Transverse colon (tissue), 4 donors: ENCODE data around the gene FYCO1. TPM values are rescaled to one million over a fixed set of nuclear protein-coding genes. Genes with fewer than 3 reads are reported as not detected.

Source experiments
- DNase-seq: peaks from one replicate; pipeline ENCODE4 v3.0.0-alpha.2; 2019
- H3K27ac ChIP-seq, 4 donors: fragments of 200-600 bp; sonication (generic); 2 replicates each; pipeline ENCODE4 v1.5.1; 2016 to 2018; ENCODE audit warnings: inconsistent platforms in 4 of 4
- H3K27me3 ChIP-seq: fragments of 200-600 bp; sonication (generic); 2 replicates; pipeline ENCODE4 v1.5.1; 2017; ENCODE audit warnings: inconsistent platforms
- H3K36me3 ChIP-seq, 4 donors: fragments of 200-600 bp; sonication (generic); 2 replicates each; pipeline ENCODE4 v1.5.1; 2017 to 2019; ENCODE audit warnings: inconsistent platforms in 4 of 4
- H3K4me1 ChIP-seq, 4 donors: fragments of 200-600 bp; sonication (generic); 2 replicates each; pipeline ENCODE4 v1.5.1; 2017 to 2020; ENCODE audit warnings: inconsistent platforms in 4 of 4
- H3K4me3 ChIP-seq, 4 donors: fragments of 200-600 bp; sonication (generic); 1 replicate in 1 of 4; 2 replicates in 3 of 4; pipeline versions ENCODE4 v1.5.1 to v1.6.1; 2017 to 2019; ENCODE audit warnings: inconsistent platforms in 4 of 4
- H3K9me3 ChIP-seq, 2 donors: fragments of 200-600 bp; sonication (generic); 2 replicates each; pipeline ENCODE4 v1.5.1; 2017 to 2019; ENCODE audit warnings: inconsistent platforms in 2 of 2
- EP300 ChIP-seq: sonication (generic); formaldehyde crosslinking; IDR thresholded peaks from one replicate; pipeline ENCODE4 v1.6.1; 2017; ENCODE audit warnings: antibody characterized with exemption, low read depth
- POLR2A ChIP-seq: fragments of 450-650 bp; IDR thresholded peaks from one replicate; pipeline ENCODE4 v1.6.1; 2016; ENCODE audit warnings: antibody characterized with exemption, mild to moderate bottlenecking, moderate library complexity
- POLR2AphosphoS5 ChIP-seq, 3 donors: sonication (generic); formaldehyde crosslinking; IDR thresholded peaks; one replicate each; pipeline ENCODE4 v1.6.1; 2016; ENCODE audit warnings: antibody characterized with exemption in 3 of 3
- WGBS, 2 donors: methylation state at CpG; one replicate each; pipeline ENCODE4 v1.1.5; 2018; ENCODE audit warnings: low coverage in 1 of 2; 5-methylcytosine and 5-hydroxymethylcytosine counted together
- in situ Hi-C, 4 donors: fragments of 200-750 bp; cut with MboI; loops; one replicate each; pipeline versions ENCODE4 v1.15.0 to v1.15.1; 2017; ENCODE audit warnings: low sequenced_read_pairs in 3 of 4, low pct_ligation_motif_present in 1 of 4, low pct_unique_long_range_greater_than_20kb in 1 of 4
- intact Hi-C: fragments of 100-400 bp; cut with DNase I; formaldehyde crosslinking; loops from one replicate; pipeline ENCODE4 v1.15.1; 2023; ENCODE audit warnings: low total_unique reads
- total RNA-seq, 4 donors: library from RNA; depleted of rRNA; stranded (reverse); fragments of >200 nt; gene quantifications; one replicate each; pipeline ENCODE4 v1.1.0, GENCODE V29; 2016
- TF ChIP-seq, protein P1 (sequence below), 5 experiments: fragments of 200-600 bp in 3 of 5; fragments of 450-650 bp in 2 of 5; sonication (generic) in 3 of 5; IDR thresholded peaks; 1 replicate in 2 of 5; 2 replicates in 3 of 5; pipeline ENCODE4 v1.5.1; 2016 to 2017; ENCODE audit warnings: antibody characterized with exemption in 5 of 5, inconsistent platforms in 3 of 5, mild to moderate bottlenecking in 2 of 5, moderate library complexity in 1 of 5

The FYCO1 gene
- total RNA-seq, 4 donors from 2014 or later, result 34.5 to 40.0 (median 38.1) TPM

- intact Hi-C loops (no loop called here), in situ Hi-C loops (no loop called here)
- H3K27ac ChIP-seq, result no peak overlapping the region
- peaks cover 0 to 4% (median 0%) of the 10 kb centered on the region in 4 donors for H3K4me1 ChIP-seq
- DNase-seq, result no peak
- TF ChIP-seq POLR2A, result no peak
- no peak for TF ChIP-seq POLR2AphosphoS5 (IDR thresholded peaks at IDR 0.05)
- no peak for TF ChIP-seq EP300
- TF ChIP-seq, protein P1, sequence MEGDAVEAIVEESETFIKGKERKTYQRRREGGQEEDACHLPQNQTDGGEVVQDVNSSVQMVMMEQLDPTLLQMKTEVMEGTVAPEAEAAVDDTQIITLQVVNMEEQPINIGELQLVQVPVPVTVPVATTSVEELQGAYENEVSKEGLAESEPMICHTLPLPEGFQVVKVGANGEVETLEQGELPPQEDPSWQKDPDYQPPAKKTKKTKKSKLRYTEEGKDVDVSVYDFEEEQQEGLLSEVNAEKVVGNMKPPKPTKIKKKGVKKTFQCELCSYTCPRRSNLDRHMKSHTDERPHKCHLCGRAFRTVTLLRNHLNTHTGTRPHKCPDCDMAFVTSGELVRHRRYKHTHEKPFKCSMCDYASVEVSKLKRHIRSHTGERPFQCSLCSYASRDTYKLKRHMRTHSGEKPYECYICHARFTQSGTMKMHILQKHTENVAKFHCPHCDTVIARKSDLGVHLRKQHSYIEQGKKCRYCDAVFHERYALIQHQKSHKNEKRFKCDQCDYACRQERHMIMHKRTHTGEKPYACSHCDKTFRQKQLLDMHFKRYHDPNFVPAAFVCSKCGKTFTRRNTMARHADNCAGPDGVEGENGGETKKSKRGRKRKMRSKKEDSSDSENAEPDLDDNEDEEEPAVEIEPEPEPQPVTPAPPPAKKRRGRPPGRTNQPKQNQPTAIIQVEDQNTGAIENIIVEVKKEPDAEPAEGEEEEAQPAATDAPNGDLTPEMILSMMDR (IDR thresholded peaks at IDR 0.05), result no peak
- 73 to 81% methylated on average over 4 of the region's 4 CpGs for WGBS, 2 donors
- no peaks in the 10 kb centered on the region for H3K9me3 ChIP-seq
- no peaks in the 10 kb centered on the region for H3K36me3 ChIP-seq
- no peak overlapping the region for H3K4me3 ChIP-seq
- H3K27me3 ChIP-seq, result no peaks in the 10 kb centered on the region
Measured at GRCh38 chr3:45887285-45887684, 108.3 kb downstream of the FYCO1 start.

DNA sequence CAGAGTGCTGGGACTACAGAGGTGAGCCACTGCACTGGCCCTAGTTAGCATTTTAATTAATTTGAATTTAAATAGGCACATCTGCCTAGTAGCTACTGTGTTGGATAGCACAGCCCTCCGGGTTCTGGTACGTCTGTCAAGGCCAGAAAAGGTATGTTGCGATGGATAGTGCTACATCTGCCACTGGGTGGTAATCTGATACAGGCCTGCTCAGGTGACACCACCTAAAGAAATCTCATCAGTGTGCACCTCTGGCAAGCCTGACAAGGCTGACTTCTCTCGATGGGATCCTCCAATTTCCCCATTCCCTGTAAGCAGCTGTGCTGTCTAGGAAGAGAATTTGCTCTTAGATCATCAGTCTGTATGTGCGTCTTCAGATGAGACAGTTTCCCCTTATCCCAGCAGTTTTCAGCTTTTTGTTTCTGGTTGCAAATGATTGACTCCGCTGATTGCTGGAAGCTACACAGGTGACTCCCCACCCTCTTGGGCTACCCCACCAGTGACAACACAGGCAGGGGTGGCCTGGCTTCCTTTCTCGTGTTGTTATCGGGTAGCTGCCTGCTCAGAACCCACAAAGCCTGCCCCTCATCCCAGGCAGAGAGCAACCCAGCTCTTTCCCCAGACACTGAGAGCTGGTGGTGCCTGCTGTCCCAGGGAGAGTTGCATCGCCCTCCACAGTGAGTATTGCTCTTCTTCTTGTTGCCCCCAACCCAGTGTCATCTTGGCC, 109.5 kb downstream of the FYCO1 start, which contains the start of gene CCR9:
Gene CCR9, plus strand, starts transcription at position 565 of the 727 bp plus-strand sequence. CDS start 8,391 bp downstream, outside the sequence.
- in situ Hi-C loops, result no loop called here
- no peaks in the 10 kb centered on the region for H3K36me3 ChIP-seq
- H3K4me3 ChIP-seq, result no peak within 1 kb of the TSS
- WGBS, 2 donors, result 94% methylated on average over 9 of the region's 9 CpGs; no CpG with 5 or more reads in 1 of the 2 donors
- peaks cover 0 to 4% (median 0%) of the 10 kb centered on the region in 4 donors for H3K4me1 ChIP-seq
- TF ChIP-seq EP300, result no peak
- no peak for TF ChIP-seq POLR2AphosphoS5 (IDR thresholded peaks at IDR 0.05)
- TF ChIP-seq, protein P1 (IDR thresholded peaks at IDR 0.05), result no peak
- no peak for TF ChIP-seq POLR2A
- H3K27me3 ChIP-seq, result no peaks in the 10 kb centered on the region
- intact Hi-C loops, result no loop called here
- no peaks in the 10 kb centered on the region for H3K9me3 ChIP-seq
- no peak for DNase-seq
- H3K27ac ChIP-seq, result no peak within 1 kb of the TSS

GRCh38 chr3:45884368-45885201, 111.0 kb downstream of the FYCO1 start:
- no peaks in the 10 kb centered on the region for H3K36me3 ChIP-seq
- H3K4me1 ChIP-seq, result no peaks in the 10 kb centered on the region
- 72 to 80% methylated on average over 10 to 23 of the region's 23 CpGs for WGBS, 2 donors
- H3K9me3 ChIP-seq, result no peaks in the 10 kb centered on the region
- DNase-seq, result no peak
- no peaks in the 10 kb centered on the region for H3K27me3 ChIP-seq
- no peak overlapping the region for H3K4me3 ChIP-seq
- no peak overlapping the region for H3K27ac ChIP-seq
- in situ Hi-C loops (no loop called here), intact Hi-C loops (no loop called here)
- TF ChIP-seq, protein P1 (IDR thresholded peaks at IDR 0.05), result no peak
- TF ChIP-seq EP300, result no peak
- TF ChIP-seq POLR2A, result no peak
- no peak for TF ChIP-seq POLR2AphosphoS5 (IDR thresholded peaks at IDR 0.05)
